Activated T-cell treated with anti-CD3 and anti-CD28 coated beads, Interleukin-2, amount 50 U/mL, for 72 hours (primary cell): ENCODE data around the gene ACOT7. TPM values are rescaled to one million over a fixed set of nuclear protein-coding genes. Genes with fewer than 3 reads are reported as not detected.

Experiments
- ATAC-seq, 2 donors: fragments of 150-1000 bp; cut with Tn5 transposase; replicated peaks in 1 of 2; 2 replicates each; pipeline ENCODE4 v1.10.0; 2021; ENCODE audit warnings: moderate library complexity in 2 of 2, mild to moderate bottlenecking in 1 of 2
- DNase-seq, 2 donors: peaks; one replicate each; pipeline ENCODE4 v3.0.0; 2021 to 2022; ENCODE audit warnings: mixed read lengths in 1 of 2
- H3K27ac Mint-ChIP-seq: one replicate; pipeline ENCODE4 v1.8.0; 2022; ENCODE audit warnings: mild to moderate bottlenecking, moderate library complexity, mixed read lengths
- H3K27me3 Mint-ChIP-seq: one replicate; pipeline ENCODE4 v1.8.0; 2022; ENCODE audit warnings: low read depth, mixed read lengths
- H3K36me3 Mint-ChIP-seq, 2 donors: one replicate each; pipeline ENCODE4 v1.8.0; 2022; ENCODE audit warnings: mixed read lengths in 2 of 2, mild to moderate bottlenecking in 1 of 2; ENCODE audit not compliant: insufficient read depth in 2 of 2
- H3K4me1 Mint-ChIP-seq: one replicate; pipeline ENCODE4 v1.8.0; 2022; ENCODE audit warnings: low read depth, mixed read lengths
- H3K4me3 Mint-ChIP-seq, 2 donors: one replicate each; pipeline ENCODE4 v1.8.0; 2022; ENCODE audit warnings: mild to moderate bottlenecking in 2 of 2, mixed read lengths in 2 of 2, moderate library complexity in 2 of 2
- H3K9me3 Mint-ChIP-seq, 2 donors: one replicate each; pipeline ENCODE4 v1.8.0; 2022; ENCODE audit warnings: mixed read lengths in 2 of 2
- total RNA-seq, 2 donors: library from RNA; stranded (reverse); gene quantifications; one replicate each; pipeline ENCODE4 v1.2.3, GENCODE V29; 2022

ACOT7 gene
- total RNA-seq, 2 donors from 2014 or later = 32.1 to 37.6 TPM

DNA sequence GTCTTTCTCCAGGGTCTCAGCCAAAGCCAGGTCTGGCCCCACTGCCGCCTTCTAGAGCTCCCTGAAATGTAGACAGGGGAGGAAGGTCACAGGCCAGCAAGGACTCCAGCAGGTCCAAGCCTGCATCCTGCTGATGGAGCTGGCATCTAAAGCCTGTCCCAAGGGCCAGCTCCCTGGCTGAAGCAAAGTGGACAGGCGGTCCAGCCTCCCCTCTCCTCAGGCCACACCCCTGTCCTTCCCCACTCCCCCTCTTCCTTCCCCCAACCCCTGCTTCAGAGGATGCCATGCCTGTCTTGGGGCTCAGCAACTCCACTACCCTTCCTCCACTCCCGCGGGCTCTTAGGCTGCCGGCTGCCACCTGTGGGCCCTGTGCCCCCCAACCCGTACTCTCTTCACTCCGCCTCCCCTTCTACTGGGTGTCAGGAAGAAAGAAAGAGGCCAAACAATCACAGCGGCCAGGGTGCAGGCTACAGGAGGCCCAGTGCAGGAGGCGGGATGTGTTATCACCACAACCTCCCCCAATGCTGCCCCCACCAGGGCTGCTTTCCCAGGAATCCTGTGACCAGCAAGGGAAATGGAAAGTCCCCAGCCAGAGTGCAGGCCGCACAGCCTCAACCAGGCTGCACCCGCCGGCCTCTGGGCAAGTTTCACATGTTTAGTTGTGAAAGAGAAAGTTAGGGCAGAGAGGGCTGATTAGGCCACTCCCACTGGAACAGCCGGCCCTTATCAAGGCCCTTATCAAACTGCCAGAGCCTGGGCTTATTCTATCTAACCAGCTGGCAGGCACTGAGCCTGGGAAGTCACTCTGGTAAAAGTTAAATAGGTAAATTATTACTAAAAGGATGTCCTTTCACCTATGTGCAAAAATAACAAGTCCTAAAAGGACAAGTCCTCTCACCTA is 34.1 kb downstream of the ACOT7 start:
- peaks cover 56% of the 10 kb centered on the region for H3K4me1 Mint-ChIP-seq

DNA sequence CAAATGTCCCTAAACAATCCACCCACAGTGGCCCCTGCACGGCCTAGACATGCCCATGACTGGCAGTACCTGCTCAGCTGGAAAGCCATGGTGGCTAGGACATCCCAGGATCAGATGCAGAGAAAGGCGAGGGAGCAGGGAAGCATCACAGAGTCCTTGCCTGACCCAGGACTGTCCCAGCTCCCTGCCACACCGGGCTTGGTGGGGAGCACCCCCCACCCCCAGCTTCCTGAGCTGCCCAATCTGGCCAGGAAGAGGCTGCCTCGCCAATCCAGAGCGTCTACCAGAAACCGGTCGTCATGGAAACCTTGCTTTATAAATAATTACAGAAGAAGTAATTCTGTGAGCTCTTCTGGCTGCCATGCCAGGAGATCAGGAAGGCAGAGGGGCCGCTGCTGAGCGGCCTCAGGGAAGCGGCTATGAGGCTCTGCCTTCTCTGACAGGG is 34.8 kb downstream of the ACOT7 start:
- ATAC-seq = peak; percentile 70 to 72
- no peaks in the 10 kb centered on the region for H3K27me3 Mint-ChIP-seq
- peaks cover 51% of the 10 kb centered on the region for H3K4me1 Mint-ChIP-seq
- peak overlapping the region; percentile 85 for H3K27ac Mint-ChIP-seq
- peak overlapping the region; percentile 83 to 88 for H3K4me3 Mint-ChIP-seq
- H3K9me3 Mint-ChIP-seq = no peaks in the 10 kb centered on the region
- H3K36me3 Mint-ChIP-seq = no peaks in the 10 kb centered on the region
- peak; percentile 56 for DNase-seq

More for the DNA sequence above, 34.1 kb downstream of the ACOT7 start:
- H3K36me3 Mint-ChIP-seq = no peaks in the 10 kb centered on the region
- no peaks in the 10 kb centered on the region for H3K9me3 Mint-ChIP-seq
- H3K27me3 Mint-ChIP-seq = no peaks in the 10 kb centered on the region
- peak overlapping the region; percentile 83 to 88 for H3K4me3 Mint-ChIP-seq
- peak; percentile 84 to 85 for ATAC-seq
- H3K27ac Mint-ChIP-seq = peak overlapping the region; percentile 81
- DNase-seq = peak; percentile 69

DNA sequence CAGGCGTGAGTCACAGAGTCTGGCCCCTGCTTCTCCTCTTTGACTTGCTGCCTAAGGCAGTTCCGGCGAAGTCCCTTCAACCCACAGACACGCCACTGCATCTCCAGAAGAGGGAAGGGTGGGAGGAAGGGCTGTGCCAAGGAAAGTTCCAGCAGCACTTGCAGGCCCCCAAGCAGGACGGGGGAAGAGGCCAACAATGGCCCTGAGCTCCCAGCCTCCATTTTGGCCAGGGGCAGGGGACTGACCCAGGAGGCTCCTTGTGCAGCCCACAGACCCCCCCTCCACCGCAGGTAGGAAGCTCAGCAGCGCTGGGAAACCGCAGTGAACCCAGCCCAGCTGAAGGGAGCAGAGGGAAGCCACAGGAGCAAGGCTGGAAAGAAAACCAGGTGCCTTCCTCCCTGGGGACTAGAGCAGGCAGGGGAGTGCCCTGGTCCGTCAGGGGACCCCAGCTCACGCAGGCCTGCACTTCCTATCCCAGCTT is 35.4 kb downstream of the ACOT7 start:
- DNase-seq = peak in 1 of 2 donors; percentile 22
- no peaks in the 10 kb centered on the region for H3K36me3 Mint-ChIP-seq
- H3K4me1 Mint-ChIP-seq = peaks cover 46% of the 10 kb centered on the region
- H3K27ac Mint-ChIP-seq = no peak overlapping the region
- H3K27me3 Mint-ChIP-seq = no peaks in the 10 kb centered on the region
- H3K4me3 Mint-ChIP-seq = peak overlapping the region; percentile 83 to 88
- no peaks in the 10 kb centered on the region for H3K9me3 Mint-ChIP-seq
- ATAC-seq = peak; percentile 12 to 17

DNA sequence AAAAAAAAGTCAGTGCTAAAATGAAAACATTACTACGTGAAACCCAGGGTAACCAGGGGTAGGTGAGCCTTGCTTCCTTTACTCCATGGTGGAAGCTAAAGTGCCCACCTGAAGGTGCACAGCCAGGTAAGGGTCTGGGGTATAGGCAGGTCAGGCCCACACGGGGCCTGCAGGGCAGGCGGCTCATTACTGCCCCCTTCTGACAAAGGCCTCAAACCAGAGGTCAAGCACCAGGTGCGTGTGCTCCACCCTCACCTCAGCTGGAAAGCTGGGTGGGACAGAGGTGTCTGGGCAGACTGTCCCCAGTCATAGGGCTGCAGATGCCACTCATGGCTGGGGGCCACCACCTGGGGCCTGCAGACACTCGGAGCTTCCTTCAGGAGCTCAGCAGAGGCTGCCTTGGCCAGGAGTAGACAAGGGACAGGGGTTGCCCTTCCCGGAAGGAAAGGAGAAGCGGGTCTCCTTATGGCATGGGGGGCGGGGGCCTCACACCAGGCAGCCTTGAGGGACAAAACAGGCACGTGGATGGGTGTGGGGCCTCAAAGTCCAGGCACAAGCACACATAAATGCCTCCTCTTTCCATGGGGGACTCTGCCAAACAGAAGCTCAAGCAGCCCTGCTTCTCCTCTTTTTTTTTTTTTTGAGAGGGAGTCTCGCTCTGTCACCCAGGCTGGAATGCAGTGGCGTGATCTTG is 36.2 kb downstream of the ACOT7 start:
- H3K4me1 Mint-ChIP-seq = peaks cover 46% of the 10 kb centered on the region
- no peaks in the 10 kb centered on the region for H3K9me3 Mint-ChIP-seq
- H3K27ac Mint-ChIP-seq = no peak overlapping the region
- DNase-seq (peak in 1 of 2 donors; percentile 16), ATAC-seq (no peak)
- H3K4me3 Mint-ChIP-seq = peak overlapping the region in 1 of 2 donors; percentile 88
- no peaks in the 10 kb centered on the region for H3K36me3 Mint-ChIP-seq
- H3K27me3 Mint-ChIP-seq = no peaks in the 10 kb centered on the region

DNA sequence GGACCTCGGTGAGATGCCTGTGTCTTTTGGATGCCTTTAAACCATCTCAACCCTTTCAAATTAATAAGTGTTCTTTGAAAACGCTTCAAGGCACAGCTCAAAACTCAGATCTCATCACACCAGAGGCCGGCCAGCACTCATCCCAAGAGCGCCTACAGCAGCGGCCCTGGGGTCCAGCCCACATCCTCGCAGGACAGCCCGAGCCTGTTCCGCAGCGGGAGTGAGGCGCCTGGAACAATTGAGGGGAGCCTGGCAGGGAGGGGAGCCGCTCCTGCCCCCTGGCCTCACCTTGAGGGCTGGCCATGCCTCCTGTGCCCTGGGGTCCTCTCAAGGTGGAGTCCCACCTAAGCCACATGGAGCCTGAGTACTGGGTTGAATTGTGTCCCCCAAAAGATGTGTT is 37.9 kb downstream of the ACOT7 start:
- Mint-ChIP-seq H3K27ac (no peak overlapping the region), H3K36me3 (no peaks in the 10 kb centered on the region)

DNA sequence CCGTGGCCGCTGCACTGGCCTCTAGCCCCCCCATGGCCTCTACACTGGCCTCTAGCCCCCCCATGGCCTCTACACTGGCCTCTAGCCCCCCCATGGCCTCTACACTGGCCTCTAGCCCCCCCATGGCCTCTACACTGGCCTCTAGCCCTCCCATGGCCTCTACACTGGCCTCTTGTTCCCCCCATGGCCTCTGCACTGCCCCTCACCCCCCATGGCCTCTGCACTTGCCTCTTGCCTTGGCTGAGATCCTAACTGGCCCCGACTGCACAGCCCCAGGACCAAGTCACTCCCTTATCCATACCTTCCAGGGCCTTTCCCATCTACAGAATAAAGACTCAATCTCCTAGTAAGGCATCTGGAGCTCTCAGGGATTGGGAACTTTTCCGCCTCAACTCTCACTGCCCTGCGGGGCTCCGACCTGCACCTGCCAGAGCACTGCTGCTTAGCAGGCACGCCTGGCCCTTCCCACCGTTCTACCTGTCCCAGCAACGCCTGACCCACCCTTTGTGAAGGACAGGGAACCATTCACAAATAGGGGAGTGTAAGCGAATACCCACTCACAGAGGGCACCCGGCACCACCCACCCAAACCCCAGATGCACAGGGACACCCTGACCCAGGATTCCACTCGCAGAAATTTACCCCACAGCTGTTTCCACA is 38.8 kb downstream of the ACOT7 start:
- no peak overlapping the region for H3K4me3 Mint-ChIP-seq
- no peak overlapping the region for H3K27ac Mint-ChIP-seq
- no peaks in the 10 kb centered on the region for H3K36me3 Mint-ChIP-seq
- ATAC-seq = no peak
- H3K27me3 Mint-ChIP-seq = no peaks in the 10 kb centered on the region
- DNase-seq = no peak
- H3K9me3 Mint-ChIP-seq = no peaks in the 10 kb centered on the region
- H3K4me1 Mint-ChIP-seq = peaks cover 33% of the 10 kb centered on the region

More for the DNA sequence above, 37.9 kb downstream of the ACOT7 start:
- DNase-seq (no peak), ATAC-seq (no peak)
- Mint-ChIP-seq H3K4me1 (peaks cover 37% of the 10 kb centered on the region), H3K4me3 (no peak overlapping the region), H3K27me3 (no peaks in the 10 kb centered on the region), H3K9me3 (no peaks in the 10 kb centered on the region)

DNA sequence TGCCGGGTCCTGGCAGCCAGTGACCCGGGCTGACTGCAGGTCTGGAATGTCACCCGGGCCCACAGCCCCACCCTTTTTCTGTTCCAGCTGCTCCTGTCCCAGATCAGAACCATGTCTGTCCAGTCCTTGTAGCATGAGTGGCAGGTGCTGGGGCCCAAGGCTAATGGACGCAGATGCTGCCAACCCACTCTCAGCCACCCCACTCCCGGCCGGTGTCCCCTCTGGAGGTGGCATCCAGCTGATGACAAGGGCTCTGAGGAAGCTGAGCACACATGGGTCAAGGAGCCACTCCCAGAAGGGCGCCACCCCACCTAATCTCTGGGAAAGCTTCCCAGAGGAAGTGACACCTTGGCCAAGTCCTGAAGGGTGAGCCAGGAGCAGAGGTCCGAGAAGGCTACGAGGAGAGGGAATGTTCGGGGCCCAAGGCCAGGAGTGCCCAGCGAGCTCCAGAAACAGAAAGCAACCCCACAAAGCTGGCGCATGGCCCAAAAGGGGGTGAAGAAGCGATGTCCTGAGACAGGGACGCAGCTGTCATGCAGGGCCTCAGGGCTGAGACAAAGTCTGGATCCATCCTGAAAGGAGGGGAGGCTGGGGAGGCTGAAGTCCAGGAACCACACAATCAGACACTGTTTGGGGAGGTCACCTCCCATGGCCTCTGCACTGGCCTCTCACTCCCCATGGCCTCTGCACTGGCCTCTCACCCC is 39.5 kb downstream of the ACOT7 start:
- ATAC-seq = no peak
- no peak for DNase-seq
- peaks cover 33% of the 10 kb centered on the region for H3K4me1 Mint-ChIP-seq
- H3K27me3 Mint-ChIP-seq = no peaks in the 10 kb centered on the region
- H3K27ac Mint-ChIP-seq = no peak overlapping the region
- H3K36me3 Mint-ChIP-seq = no peaks in the 10 kb centered on the region
- H3K9me3 Mint-ChIP-seq = no peaks in the 10 kb centered on the region
- no peak overlapping the region for H3K4me3 Mint-ChIP-seq

DNA sequence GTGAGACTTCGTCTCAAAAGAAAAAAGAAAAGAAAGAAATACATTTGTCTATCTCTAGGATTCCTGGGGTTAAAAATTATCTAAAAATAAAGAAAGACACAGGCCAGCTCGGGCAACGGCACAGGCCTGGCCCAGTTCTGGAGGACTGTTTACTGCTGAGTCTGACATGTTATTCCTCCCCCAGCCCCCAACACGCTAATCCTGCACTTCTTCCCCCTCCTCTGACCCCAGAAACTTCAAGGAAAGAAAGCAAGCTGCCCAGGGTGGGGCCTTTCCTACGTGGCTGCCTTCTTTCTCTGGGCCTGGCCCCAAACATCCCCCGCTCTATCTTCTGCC is 40.0 kb downstream of the ACOT7 start:
- H3K27ac Mint-ChIP-seq = no peak overlapping the region
- H3K4me3 Mint-ChIP-seq = no peak overlapping the region
- H3K9me3 Mint-ChIP-seq = no peaks in the 10 kb centered on the region
- ATAC-seq (no peak), DNase-seq (no peak)
- H3K4me1 Mint-ChIP-seq = peaks cover 33% of the 10 kb centered on the region
- no peaks in the 10 kb centered on the region for H3K36me3 Mint-ChIP-seq
- no peaks in the 10 kb centered on the region for H3K27me3 Mint-ChIP-seq

DNA sequence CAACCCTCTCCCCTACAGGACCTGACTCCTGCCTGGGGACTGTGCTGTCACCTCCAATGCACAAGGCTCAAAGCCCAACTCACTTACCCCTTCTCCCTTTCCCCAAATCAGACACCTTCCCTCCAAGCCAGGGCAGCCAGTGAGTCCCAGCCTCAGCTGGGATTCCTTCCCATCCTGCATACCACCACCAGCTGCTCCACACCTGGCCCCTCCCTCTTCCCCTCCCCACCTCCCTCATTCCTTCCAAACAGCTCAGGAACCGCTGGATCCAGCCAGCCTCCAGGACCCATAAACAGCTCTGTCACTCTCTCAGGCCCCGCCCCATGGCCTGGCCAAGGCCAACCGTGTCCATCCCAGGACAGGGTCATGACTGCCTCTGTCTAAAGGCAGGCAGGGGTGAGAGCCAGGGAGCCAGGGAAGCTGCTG is 41.4 kb downstream of the ACOT7 start:
- H3K27ac Mint-ChIP-seq = no peak overlapping the region

DNA sequence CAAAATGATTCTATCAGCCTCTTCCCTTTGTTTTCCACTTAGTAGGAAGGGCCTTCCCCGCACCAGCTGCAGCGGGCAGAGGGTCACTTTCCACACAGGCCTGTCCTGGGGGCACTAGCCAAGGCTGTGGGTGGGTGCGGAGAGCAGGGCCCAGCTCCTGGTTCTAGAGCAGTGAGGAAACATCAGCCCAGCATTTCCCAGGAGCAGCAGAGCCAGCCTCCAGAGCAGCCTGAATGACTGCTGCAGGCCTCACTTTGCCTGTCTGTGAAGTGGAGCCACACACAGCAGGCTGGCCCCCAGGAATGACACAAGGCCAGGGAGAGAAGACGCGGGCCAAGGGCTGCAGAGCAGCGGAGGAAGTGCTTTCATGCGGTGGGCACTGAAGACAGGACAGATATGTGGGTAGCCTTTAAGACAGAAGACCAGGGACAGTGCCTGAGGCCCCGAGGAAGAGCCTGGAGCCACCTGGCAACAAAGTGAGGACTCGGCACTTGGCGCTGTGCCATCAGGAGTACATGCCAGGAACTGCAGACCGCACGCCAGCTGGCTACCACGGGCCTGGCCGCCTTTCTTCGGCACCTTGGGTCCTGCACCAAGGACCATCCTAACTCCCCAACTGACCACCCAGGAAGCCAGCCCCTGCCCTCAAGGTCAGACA is 42.0 kb downstream of the ACOT7 start:
- Mint-ChIP-seq H3K4me1 (peaks cover 25% of the 10 kb centered on the region), H3K27ac (no peak overlapping the region), H3K4me3 (no peak overlapping the region), H3K27me3 (no peaks in the 10 kb centered on the region), H3K36me3 (no peaks in the 10 kb centered on the region), H3K9me3 (no peaks in the 10 kb centered on the region)
- no peak for DNase-seq
- no peak for ATAC-seq

More for the DNA sequence above, 41.4 kb downstream of the ACOT7 start:
- no peaks in the 10 kb centered on the region for H3K9me3 Mint-ChIP-seq
- H3K4me1 Mint-ChIP-seq = peaks cover 29% of the 10 kb centered on the region
- H3K36me3 Mint-ChIP-seq = no peaks in the 10 kb centered on the region
- no peak for DNase-seq
- no peak overlapping the region for H3K4me3 Mint-ChIP-seq
- H3K27me3 Mint-ChIP-seq = no peaks in the 10 kb centered on the region
- no peak for ATAC-seq

DNA sequence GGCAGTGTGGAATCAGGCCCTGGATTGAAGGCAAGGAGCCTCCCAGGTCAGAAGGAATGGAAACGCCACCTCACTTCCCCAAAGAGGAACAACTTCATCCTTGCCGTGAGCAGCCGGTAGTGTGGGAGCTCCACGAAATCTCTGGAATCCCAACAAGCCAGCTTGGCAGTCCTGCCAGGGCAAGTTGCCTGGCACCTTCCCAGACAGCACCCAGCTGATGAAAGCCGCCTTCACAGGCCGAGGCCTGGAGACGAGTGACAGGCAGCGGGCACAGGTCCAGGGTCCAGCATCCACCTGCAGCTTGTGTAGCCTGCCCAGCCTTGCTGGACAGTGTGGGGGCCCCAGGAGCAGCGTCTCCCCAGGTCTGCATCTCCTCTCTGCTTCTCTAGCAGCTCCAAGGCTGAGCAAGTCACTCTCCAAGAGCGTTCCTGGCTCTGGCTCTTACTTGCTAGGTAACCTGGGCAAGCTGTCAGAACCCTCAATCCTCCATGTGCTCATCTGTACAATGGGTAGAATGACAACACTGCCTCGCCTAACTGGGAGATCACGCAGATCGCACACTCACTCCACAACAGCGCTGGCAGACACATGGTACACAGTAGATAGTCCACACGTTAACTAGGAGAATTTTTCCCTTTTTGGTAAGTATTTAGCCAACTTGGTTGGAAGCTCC is 43.0 kb downstream of the ACOT7 start:
- H3K27me3 Mint-ChIP-seq = no peaks in the 10 kb centered on the region
- no peak overlapping the region for H3K27ac Mint-ChIP-seq
- no peak overlapping the region for H3K4me3 Mint-ChIP-seq
- ATAC-seq = no peak
- no peaks in the 10 kb centered on the region for H3K9me3 Mint-ChIP-seq
- peaks cover 25% of the 10 kb centered on the region for H3K4me1 Mint-ChIP-seq
- no peak for DNase-seq
- no peaks in the 10 kb centered on the region for H3K36me3 Mint-ChIP-seq
